Measurements from ENCODE around the gene CCDC148.

The CCDC148 gene

DNA sequence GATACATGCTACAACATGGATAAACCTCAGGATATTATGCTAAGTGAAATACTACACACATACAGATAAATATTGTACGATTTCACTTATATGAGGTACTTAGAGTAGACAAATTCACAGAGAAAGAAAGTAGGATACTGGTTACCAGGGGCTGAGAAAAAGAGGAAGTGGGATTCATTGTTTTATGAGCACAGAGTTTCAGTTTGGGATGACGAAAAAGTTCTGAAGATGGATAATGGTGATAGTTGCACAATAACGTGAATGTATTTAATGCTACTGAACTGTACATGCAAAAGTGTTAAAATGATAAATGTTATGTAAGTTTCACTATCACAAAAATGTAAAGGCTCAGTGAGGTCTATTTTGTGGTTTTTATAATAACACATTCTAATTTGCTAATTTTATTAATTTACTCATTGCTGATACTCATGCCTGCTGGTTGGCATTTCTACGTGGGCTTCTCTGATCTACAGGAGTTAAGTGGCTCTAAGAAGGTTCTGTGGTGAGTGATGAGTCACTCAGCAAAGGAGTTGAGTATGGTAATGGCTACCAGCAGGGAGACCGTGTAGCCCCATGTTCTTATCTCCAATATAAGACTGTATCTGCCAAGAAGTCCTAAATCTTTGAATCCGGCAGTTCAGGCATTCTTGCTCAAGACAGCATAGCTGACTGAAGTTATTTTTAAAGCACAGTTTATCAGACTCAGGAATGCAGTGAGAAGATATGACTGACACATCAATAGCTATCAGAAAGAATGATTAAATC lies 313.8 kb downstream of the CCDC148 start:
- DNase-seq (ENCODE audit: low read depth), result no peak
- H3K4me3 ChIP-seq (ENCODE audit: low read depth, low read length), result no peak overlapping the region

DNA sequence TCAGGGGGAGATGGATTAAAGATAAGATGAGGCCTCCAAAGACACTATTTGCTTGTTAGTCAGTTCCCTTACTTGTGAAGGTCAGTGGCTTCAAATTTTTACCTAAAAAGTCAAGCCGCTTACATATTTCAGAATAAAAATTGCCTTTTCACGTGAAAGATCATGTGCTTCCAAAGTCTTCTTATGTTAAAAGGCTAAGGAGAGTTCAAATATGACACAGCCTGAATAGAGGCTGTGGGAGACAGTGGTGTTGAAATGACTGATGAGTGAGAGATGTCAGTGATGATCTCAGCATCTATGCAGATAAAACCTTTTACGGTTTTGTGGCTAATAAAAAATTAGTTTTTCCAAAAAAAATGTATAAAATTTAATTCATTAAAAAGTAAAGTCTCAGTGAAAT lies 314.4 kb downstream of the CCDC148 start:
- H3K4me3 ChIP-seq (ENCODE audit: low read depth, low read length), result no peak overlapping the region
- DNase-seq (ENCODE audit: low read depth), result no peak

DNA sequence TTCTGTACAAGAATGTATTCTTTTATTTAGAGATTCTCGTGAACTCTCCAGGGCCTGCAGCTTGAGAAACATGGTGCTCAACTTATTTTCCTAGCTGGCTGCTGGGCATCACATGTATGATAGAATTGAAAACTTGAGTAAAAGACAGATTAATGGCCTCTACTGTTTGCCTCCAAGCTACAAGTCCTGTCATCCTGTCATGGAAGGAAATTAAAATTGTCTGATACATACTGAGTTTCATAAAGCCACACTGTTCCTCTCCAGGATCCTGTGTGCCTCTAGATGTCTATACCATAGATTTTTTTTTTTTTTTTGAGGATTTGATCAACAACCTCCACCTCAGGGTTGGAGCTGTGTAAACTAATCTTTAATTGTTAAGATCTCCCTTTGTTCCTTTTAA lies 316.4 kb downstream of the CCDC148 start:
- H3K4me3 ChIP-seq (ENCODE audit: low read depth, low read length), result no peak overlapping the region
- no peak for DNase-seq (ENCODE audit: low read depth)

DNA sequence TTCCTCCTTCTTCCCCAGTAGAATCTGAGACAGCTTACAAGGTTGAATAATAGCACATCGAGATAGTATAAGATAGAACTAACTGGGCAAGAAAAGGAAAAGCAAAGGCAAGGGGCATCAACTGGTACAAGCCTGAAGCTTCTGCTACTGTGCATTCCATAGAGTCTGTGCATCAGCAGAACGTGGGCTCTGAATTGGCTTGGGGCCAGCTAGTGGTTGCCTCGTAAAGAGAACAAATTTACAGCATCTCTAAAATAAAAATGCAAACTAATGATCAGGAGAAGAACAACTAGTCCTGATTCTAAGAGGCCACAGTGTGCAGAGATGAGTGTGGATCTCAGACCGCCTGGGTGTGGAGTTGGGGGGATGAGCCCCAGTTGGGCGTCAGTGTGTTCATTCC lies 318.3 kb downstream of the CCDC148 start:
- no peak overlapping the region for H3K4me3 ChIP-seq (ENCODE audit: low read depth, low read length)
- no peak for DNase-seq (ENCODE audit: low read depth)

DNA sequence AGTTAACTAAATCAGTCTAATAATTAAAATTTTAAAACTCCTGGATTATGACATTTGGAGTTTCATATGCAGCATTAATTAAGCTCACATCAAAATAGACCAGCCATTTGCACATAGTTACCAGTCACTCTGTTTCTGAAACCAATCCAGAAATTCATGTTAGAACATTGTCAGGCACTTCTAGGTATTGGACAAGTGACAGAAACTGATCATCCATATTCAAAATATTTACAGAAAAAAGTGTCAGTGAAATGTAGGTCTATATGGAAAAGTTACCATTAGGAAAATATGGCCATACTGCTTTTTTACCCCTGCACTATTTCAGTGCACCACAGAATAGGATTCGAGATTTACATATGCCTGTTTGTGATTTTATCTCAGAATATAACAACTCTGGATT lies 321.5 kb downstream of the CCDC148 start:
- no peak for DNase-seq (ENCODE audit: low read depth)
- no peak overlapping the region for H3K4me3 ChIP-seq (ENCODE audit: low read depth, low read length)

DNA sequence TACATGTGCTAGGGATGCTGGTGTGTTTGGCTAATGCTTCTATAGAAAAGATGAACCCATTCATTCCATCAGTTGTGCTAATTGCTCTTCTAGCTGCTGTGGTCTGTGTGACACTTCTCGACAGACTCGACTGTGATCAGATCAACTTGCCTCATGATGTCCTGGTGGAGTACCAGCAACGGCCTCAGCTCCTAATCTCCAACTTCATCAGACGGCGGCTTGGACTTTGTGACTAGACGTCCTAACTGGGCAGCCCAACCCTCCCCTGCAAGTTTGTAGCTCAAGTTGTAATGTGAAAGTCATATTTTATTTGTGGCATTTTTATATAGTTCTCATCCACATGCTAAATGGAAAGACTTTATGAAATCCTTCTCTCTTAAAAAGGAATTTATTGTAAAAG lies 321.9 kb downstream of the CCDC148 start:
- no peak for DNase-seq (ENCODE audit: low read depth)
- H3K4me3 ChIP-seq (ENCODE audit: low read depth, low read length), result no peak overlapping the region

DNA sequence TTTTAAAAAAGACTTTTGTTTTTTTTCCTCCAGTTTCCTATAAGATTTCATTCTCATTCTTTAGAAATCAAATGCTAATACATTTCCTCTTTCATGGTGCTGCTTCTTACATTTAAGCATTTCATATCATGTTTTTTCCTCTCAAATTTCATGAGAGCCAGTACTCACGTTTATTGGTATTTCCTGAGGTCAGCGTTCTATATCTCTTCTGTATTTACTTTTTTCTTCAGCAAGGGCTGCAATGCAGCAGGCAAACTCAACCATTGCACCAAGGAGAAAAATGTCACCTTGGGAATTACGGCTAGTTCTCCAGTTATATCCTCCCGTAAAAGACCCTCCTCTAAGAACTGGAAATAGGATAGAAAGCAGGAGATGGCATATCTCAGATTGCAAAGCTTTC lies 322.5 kb downstream of the CCDC148 start:
- DNase-seq (ENCODE audit: low read depth), result no peak
- H3K4me3 ChIP-seq (ENCODE audit: low read depth, low read length), result no peak overlapping the region

DNA sequence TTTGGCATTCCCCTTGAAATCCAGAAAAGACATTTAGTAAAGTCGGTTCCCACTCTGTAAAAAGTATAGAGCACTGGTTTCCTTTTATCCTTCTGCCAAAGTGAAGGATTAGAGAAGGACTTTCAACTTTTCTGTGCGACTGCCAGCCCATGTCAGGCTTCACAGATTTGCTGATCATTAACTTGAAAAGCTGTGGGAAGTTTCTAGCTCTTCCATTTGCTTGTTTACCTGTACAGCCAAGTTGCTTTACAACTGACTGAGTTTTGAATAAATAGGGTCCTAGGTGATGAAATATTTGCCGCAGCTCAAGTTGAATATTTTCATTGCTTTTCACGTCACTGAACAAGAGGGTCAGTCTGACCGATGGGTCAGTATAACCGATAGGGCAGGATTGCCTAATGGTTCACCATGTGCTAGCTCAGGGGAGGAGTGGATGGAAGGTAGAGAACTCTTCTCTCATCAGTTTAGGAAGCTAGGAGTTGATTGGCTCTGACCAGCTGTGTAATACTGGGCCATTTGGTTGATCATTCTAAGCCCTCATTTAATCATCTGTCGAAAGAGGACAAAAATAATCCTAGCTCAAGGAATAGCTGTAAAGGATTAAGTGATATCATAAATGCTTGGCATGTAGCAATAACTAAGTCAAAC lies 324.5 kb downstream of the CCDC148 start:
- no peak overlapping the region for H3K4me3 ChIP-seq (ENCODE audit: low read depth, low read length)
- DNase-seq (ENCODE audit: low read depth), result no peak

DNA sequence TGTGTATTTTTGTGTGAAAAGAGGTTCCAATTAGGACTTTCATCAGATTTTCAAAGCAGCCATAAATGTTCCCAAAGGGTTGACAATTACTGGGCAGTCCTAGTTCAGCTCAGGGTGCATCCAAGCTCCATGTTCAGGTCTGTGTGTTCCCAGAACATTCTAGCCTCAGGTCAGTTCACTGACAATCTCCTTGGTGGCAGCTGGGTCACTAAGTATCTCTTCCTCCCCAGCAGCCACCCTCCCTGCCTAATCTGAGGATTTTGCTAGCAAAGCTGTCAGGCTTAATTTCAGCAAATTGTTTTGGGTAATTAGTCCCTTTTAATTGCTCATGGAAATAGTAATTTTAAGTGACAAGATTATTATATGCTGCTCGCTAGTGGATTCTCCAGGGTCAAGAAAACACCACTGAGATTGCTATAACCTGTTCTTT lies 325.1 kb downstream of the CCDC148 start:
- H3K4me3 ChIP-seq (ENCODE audit: low read depth, low read length), result no peak overlapping the region

DNA sequence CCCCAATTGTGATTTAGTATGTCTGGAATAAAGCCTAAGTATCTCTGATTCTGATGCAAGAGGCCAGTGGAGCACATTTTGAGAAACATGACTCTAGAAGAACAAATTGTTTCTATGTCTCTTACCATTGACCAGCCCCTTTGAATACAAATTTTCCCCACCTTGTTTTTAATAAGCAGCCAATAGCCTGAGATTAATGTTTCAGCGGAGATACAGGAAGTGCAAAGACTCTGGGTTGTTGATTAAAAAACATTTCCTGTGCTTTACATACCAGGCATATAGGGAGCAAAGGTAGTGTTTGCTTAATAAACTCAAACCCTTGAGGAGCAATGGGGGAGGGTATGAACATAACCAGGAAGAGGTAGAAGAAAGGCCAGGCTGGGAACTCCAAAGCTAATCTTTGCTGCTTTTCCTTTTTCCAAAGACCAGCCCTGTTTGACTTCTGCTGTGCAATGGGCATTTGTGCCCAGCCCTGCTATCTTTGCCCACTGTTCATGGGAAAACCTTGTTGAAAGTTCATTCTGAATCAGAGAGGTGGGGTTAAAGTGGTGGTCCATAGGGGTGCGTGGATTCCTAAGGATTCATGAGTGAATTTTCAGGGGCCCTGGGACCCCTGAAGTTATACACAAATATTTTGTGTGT lies 325.6 kb downstream of the CCDC148 start:
- H3K4me3 ChIP-seq (ENCODE audit: low read depth, low read length), result no peak overlapping the region
- DNase-seq (ENCODE audit: low read depth), result no peak

More for the DNA sequence above, 325.1 kb downstream of the CCDC148 start:
- DNase-seq (ENCODE audit: low read depth), result no peak

DNA sequence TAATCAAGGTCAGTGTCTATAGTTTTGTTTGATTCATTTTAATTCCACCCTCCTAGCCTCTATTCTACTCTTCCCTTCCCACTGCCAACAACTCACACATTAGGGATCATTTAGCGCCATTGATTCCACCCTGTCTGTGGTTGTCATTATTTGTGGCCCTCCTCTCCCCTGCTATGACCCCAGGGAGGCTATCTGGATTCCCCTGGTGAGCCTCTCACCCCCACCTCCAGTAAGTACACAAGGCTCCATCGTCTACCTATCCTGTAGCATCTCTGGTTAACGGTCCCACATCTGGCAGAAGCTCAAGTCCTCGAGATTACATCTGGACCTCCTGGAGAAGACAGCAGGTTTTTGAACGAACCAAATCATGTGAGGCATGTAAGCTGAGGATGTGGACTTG lies 327.5 kb downstream of the CCDC148 start:
- no peak for DNase-seq (ENCODE audit: low read depth)
- H3K4me3 ChIP-seq (ENCODE audit: low read depth, low read length), result no peak overlapping the region

DNA sequence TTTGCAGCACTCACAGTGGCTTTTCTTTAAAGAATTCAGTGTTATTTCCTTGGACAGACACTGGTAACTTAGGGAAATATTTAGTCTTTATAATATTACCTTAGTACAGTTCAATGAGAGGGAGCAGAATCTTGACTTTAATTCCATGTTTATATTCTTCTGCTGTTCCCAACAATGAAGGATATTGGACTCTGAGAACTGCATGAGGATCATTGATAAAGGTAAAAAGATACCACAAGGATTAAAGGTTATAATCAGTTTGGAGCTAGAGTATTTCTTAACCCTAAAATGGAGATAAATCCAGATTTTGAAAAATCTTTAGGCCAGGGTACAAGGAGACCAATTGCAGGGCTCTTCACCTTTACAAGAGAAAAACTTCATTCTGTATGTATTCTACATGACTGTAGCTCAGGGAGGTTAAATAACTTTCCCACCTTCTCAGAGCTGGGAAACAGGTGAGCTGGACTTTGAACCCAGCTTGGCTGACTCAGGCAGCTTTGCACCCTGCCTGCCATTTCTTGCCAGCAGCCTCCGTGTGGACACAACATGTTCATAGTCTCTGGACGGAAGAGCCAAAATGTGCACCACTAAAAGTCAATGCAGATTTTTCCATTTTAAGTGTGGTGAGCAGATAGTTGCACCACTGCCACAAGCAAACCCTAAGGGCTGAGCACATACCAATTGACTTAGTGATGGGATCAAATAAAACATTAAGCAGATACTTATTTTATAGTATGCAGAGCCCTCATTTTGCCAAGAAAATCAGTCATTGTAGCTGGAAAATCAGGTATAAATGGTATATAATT lies 328.2 kb downstream of the CCDC148 start:
- no peak for DNase-seq (ENCODE audit: low read depth)
- no peak overlapping the region for H3K4me3 ChIP-seq (ENCODE audit: low read depth, low read length)

DNA sequence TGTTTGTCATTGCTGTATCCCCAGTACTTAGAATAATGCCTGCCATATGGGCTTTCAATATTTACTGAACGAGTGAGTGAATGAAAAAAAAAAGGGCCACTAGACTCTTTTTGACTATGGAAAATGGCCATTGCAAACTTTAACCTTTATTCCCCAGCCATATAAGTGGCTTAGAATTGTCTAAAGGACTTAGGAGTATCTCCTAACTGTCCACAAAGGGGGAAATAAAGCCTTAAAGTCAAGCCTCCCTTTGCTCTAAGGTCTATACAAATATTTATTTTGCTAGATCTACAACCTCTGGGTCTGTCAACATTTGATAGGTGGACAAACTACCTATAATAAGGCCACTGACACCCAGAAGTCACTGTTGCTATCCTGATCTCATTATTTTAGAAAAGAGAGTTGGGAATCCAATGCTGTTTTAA lies 329.2 kb downstream of the CCDC148 start:
- DNase-seq (ENCODE audit: low read depth), result no peak

DNA sequence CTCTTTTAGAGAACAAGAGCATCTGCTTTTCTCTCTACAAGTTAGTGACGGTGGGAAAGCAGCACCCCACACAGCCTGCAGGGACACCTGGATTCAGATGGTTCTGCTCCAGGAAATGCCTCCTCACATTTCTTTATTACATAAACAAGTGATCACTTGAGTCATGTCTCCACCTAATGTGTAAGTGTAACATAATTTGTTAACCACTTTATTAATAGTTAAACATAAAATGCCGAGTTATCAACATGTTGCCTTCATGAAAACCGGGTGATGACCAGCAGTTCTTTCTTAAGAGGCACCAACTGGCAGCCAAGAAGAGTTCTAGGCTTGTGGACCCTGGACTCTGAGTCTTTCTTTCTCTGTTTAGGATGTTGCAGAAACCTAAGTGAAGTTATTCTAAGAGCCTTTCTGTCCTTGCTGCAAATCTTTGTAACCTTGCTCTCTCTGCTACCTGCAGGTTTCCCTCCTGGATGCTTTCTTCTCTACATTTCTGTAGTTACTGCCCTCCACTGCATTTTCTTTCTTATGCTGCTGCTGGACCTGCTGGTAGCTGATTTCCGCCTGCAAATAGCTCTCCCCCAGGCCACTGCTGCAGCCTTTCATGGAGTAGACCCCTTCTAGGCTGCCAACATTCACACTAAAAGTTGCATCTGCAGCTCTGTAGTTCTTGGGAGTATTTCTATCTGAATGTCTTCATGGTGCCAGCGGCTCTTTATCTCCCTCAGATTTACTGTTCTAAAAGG lies 330.6 kb downstream of the CCDC148 start:
- DNase-seq (ENCODE audit: low read depth), result no peak
- H3K4me3 ChIP-seq (ENCODE audit: low read depth, low read length), result no peak overlapping the region

More for the DNA sequence above, 329.2 kb downstream of the CCDC148 start:
- H3K4me3 ChIP-seq (ENCODE audit: low read depth, low read length), result no peak overlapping the region

DNA sequence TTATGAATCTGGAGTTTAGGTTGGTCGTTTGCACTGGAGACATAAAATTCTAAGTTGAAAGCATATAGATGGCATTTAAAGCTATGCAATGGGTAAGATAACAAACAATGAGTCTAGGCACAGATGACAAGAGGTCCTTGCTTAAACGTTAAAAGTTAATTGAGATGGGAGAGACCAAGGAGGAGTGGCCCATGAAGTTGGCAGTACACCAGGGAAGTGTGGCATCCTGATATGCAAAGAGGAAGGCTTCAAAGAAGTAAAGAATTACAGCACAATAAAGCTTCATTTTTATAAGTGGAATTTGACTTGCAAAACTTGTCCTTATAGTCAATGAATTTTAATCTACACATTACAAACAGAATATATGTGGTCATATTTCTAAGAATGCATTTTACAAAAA lies 331.7 kb downstream of the CCDC148 start:
- no peak for DNase-seq (ENCODE audit: low read depth)
- H3K4me3 ChIP-seq (ENCODE audit: low read depth, low read length), result no peak overlapping the region

All from skeletal muscle cell (primary cell).